Testis (tissue), 3 donors: Measurements from ENCODE around the gene ZRANB3. TPM values are rescaled to one million over a fixed set of nuclear protein-coding genes. Genes with fewer than 3 reads are reported as not detected.

Experiments used
- DNase-seq: peaks from one replicate; pipeline ENCODE4 v3.0.0-alpha.2; 2019
- H3K27ac ChIP-seq, 2 donors: fragments of 200-600 bp; sonication (generic); one replicate each; pipeline ENCODE4 v1.5.1; 2019
- H3K27me3 ChIP-seq: fragments of 200-600 bp; sonication (generic); one replicate; pipeline ENCODE4 v1.5.1; 2019
- H3K36me3 ChIP-seq: fragments of 200-600 bp; sonication (generic); one replicate; pipeline ENCODE4 v1.5.1; 2017; ENCODE audit warnings: low read depth; ENCODE audit errors: missing control alignments
- H3K4me1 ChIP-seq: fragments of 200-600 bp; sonication (generic); one replicate; pipeline ENCODE4 v1.5.1; 2019
- H3K4me3 ChIP-seq, 2 donors: fragments of 200-600 bp; sonication (generic); one replicate each; pipeline ENCODE4 v1.5.1; 2017 to 2019
- H3K9me3 ChIP-seq: fragments of 200-600 bp; sonication (generic); one replicate; pipeline ENCODE4 v1.5.1; 2017
- CTCF ChIP-seq, 3 experiments: fragments of 450-650 bp in 2 of 3; fragments of 200-600 bp in 1 of 3; sonication (generic) in 1 of 3; IDR thresholded peaks; one replicate each; pipeline ENCODE4 v1.5.1; 2016 to 2019; ENCODE audit warnings: antibody characterized with exemption in 3 of 3, mild to moderate bottlenecking in 2 of 3, moderate library complexity in 1 of 3
- POLR2A ChIP-seq: fragments of 450-650 bp; IDR thresholded peaks from one replicate; pipeline ENCODE4 v1.6.1; 2017; ENCODE audit warnings: antibody characterized with exemption, mild to moderate bottlenecking, moderate library complexity
- WGBS, 2 donors: methylation state at CpG; one replicate each; pipeline ENCODE4 v1.1.5; 2018; 5-methylcytosine and 5-hydroxymethylcytosine counted together
- intact Hi-C: fragments of 100-400 bp; cut with DNase I; formaldehyde crosslinking; loops from one replicate; pipeline ENCODE4 v1.15.1; 2023; ENCODE audit warnings: low total_unique reads
- polyA plus RNA-seq: library from polyadenylated mRNA; stranded (reverse); fragments of 350-450 nt; fragmentation: Illumina TruSeq; extraction: RNeasy Lipid Tissue Mini Kit (QIAGEN cat#74804); gene quantifications from one replicate; pipeline ENCODE4 v1.2.3, GENCODE V29; 2014; ENCODE audit warnings: low read depth, low replicate concordance; ENCODE audit not compliant: insufficient read depth
- total RNA-seq, 2 donors: library from RNA; depleted of rRNA; stranded (reverse); fragments of >200 nt; gene quantifications; one replicate each; pipeline ENCODE4 v1.2.3, GENCODE V29; 2016

The ZRANB3 gene
- total and polyA plus RNA-seq, 3 donors from 2014 or later, result 8.6 to 28.8 (median 19.3) TPM

GRCh38 chr2:135257383-135258090 is 273.5 kb downstream of the ZRANB3 start:
- H3K27me3 ChIP-seq, result no peaks in the 10 kb centered on the region
- DNase-seq, result no peak
- H3K9me3 ChIP-seq, result no peaks in the 10 kb centered on the region
- no peaks in the 10 kb centered on the region for H3K36me3 ChIP-seq
- no peak overlapping the region for H3K4me3 ChIP-seq
- intact Hi-C loops, result no loop called here
- no peak for TF ChIP-seq CTCF (IDR thresholded peaks at IDR 0.05)
- TF ChIP-seq POLR2A, result no peak
- H3K27ac ChIP-seq, result no peak overlapping the region
- H3K4me1 ChIP-seq, result no peaks in the 10 kb centered on the region
- WGBS, 2 donors, result 93 to 98% methylated on average over 2 of the region's 2 CpGs

GRCh38 chr2:135256531-135257260 is 274.3 kb downstream of the ZRANB3 start:
- intact Hi-C loops, result no loop called here
- no peak overlapping the region for H3K4me3 ChIP-seq
- no peaks in the 10 kb centered on the region for H3K27me3 ChIP-seq
- H3K36me3 ChIP-seq, result no peaks in the 10 kb centered on the region
- no peak overlapping the region for H3K27ac ChIP-seq
- TF ChIP-seq CTCF (IDR thresholded peaks at IDR 0.05) (no peak), POLR2A (no peak)
- WGBS, 2 donors, result 96 to 100% methylated on average over 3 of the region's 3 CpGs
- no peak for DNase-seq
- H3K4me1 ChIP-seq, result no peaks in the 10 kb centered on the region
- H3K9me3 ChIP-seq, result no peaks in the 10 kb centered on the region

GRCh38 chr2:135255208-135255607 is 275.8 kb downstream of the ZRANB3 start:
- Histone ChIP-seq H3K9me3 (no peaks in the 10 kb centered on the region), H3K4me1 (no peaks in the 10 kb centered on the region), H3K27ac (no peak overlapping the region), H3K4me3 (no peak overlapping the region), H3K27me3 (no peaks in the 10 kb centered on the region), H3K36me3 (no peaks in the 10 kb centered on the region)
- intact Hi-C loops, result no loop called here
- DNase-seq, result no peak
- TF ChIP-seq POLR2A (no peak), CTCF (IDR thresholded peaks at IDR 0.05) (no peak)
- 91 to 96% methylated on average over 1 of the region's 1 CpG for WGBS, 2 donors

GRCh38 chr2:135252805-135253458 is 278.1 kb downstream of the ZRANB3 start:
- intact Hi-C loops, result no loop called here
- no peak for TF ChIP-seq CTCF (IDR thresholded peaks at IDR 0.05)
- TF ChIP-seq POLR2A, result no peak
- H3K27me3 ChIP-seq, result no peaks in the 10 kb centered on the region
- no peaks in the 10 kb centered on the region for H3K9me3 ChIP-seq
- no peaks in the 10 kb centered on the region for H3K4me1 ChIP-seq
- WGBS, 2 donors, result 82 to 93% methylated on average over 2 of the region's 2 CpGs
- no peak overlapping the region for H3K27ac ChIP-seq
- no peak for DNase-seq
- H3K4me3 ChIP-seq, result no peak overlapping the region
- H3K36me3 ChIP-seq, result no peaks in the 10 kb centered on the region
